ENCODE results near the gene UVRAG. TPM values are rescaled to one million over a fixed set of nuclear protein-coding genes. Genes with fewer than 3 reads are reported as not detected.

Gene UVRAG
- total RNA-seq, 4 donors from 2014 or later = 16.6 to 22.1 (median 19.3) TPM

GRCh38 chr11:76025068-76025467 is 210.1 kb downstream of the UVRAG start:
- Histone ChIP-seq H3K36me3 (no peaks in the 10 kb centered on the region), H3K9me3 (no peaks in the 10 kb centered on the region), H3K4me1 (no peaks in the 10 kb centered on the region), H3K27me3 (no peaks in the 10 kb centered on the region), H3K4me3 (no peak overlapping the region), H3K27ac (no peak overlapping the region)
- no peak for TF ChIP-seq POLR2A (IDR thresholded peaks at IDR 0.05)
- TF ChIP-seq CTCF (IDR thresholded peaks at IDR 0.05 in 4 of 5, conservative IDR thresholded peaks at IDR 0.05 in 1 of 5) = no peak
- intact Hi-C loops (cut with DNase I; ENCODE audit: low total_unique reads) = no loop called here
- ATAC-seq = no peak
- no peak for DNase-seq
- in situ Hi-C loops (cut with MboI; ENCODE audit: low sequenced_read_pairs in 4 of 4) = no loop called here

GRCh38 chr11:76025817-76026216 is 210.8 kb downstream of the UVRAG start:
- DNase-seq (no peak), ATAC-seq (no peak)
- Histone ChIP-seq H3K27me3 (no peaks in the 10 kb centered on the region), H3K9me3 (no peaks in the 10 kb centered on the region), H3K36me3 (no peaks in the 10 kb centered on the region), H3K27ac (no peak overlapping the region), H3K4me3 (no peak overlapping the region), H3K4me1 (peaks cover 0 to 7% of the 10 kb centered on the region in 2 donors)
- intact Hi-C loops (cut with DNase I; ENCODE audit: low total_unique reads) = no loop called here
- in situ Hi-C loops (cut with MboI; ENCODE audit: low sequenced_read_pairs in 4 of 4) = no loop called here
- TF ChIP-seq CTCF (IDR thresholded peaks at IDR 0.05 in 4 of 5, conservative IDR thresholded peaks at IDR 0.05 in 1 of 5) = no peak
- no peak for TF ChIP-seq POLR2A (IDR thresholded peaks at IDR 0.05)

- H3K4me3 ChIP-seq = no peak overlapping the region
- in situ Hi-C loops (cut with MboI; ENCODE audit: low sequenced_read_pairs in 4 of 4) = no loop called here
- no peak overlapping the region for H3K27ac ChIP-seq
- no peaks in the 10 kb centered on the region for H3K9me3 ChIP-seq
- H3K36me3 ChIP-seq = no peaks in the 10 kb centered on the region
- no peaks in the 10 kb centered on the region for H3K27me3 ChIP-seq
- intact Hi-C loops (cut with DNase I; ENCODE audit: low total_unique reads) = no loop called here
- TF ChIP-seq CTCF (IDR thresholded peaks at IDR 0.05 in 4 of 5, conservative IDR thresholded peaks at IDR 0.05 in 1 of 5) (no peak), POLR2A (IDR thresholded peaks at IDR 0.05) (no peak)
- ATAC-seq = no peak
- H3K4me1 ChIP-seq = peaks cover 0 to 8% of the 10 kb centered on the region in 2 donors
- no peak for DNase-seq
Observed at GRCh38 chr11:76026281-76026680, 211.3 kb downstream of the UVRAG start.

GRCh38 chr11:76026862-76027261 is 211.9 kb downstream of the UVRAG start:
- TF ChIP-seq CTCF (IDR thresholded peaks at IDR 0.05 in 4 of 5, conservative IDR thresholded peaks at IDR 0.05 in 1 of 5) (no peak), POLR2A (IDR thresholded peaks at IDR 0.05) (no peak)

GRCh38 chr11:76030286-76030685 is 215.3 kb downstream of the UVRAG start:
- in situ Hi-C loops (cut with MboI; ENCODE audit: low sequenced_read_pairs in 4 of 4) (no loop called here), intact Hi-C loops (cut with DNase I; ENCODE audit: low total_unique reads) (no loop called here)
- Histone ChIP-seq H3K9me3 (no peaks in the 10 kb centered on the region), H3K36me3 (no peaks in the 10 kb centered on the region), H3K4me1 (peaks cover 0 to 8% of the 10 kb centered on the region in 2 donors), H3K27me3 (no peaks in the 10 kb centered on the region), H3K27ac (no peak overlapping the region), H3K4me3 (no peak overlapping the region)
- DNase-seq = no peak
- ATAC-seq = no peak
- TF ChIP-seq CTCF (IDR thresholded peaks at IDR 0.05 in 4 of 5, conservative IDR thresholded peaks at IDR 0.05 in 1 of 5) (no peak), POLR2A (IDR thresholded peaks at IDR 0.05) (no peak)

More at GRCh38 chr11:76026862-76027261, 211.9 kb downstream of the UVRAG start:
- Histone ChIP-seq H3K4me1 (peaks cover 0 to 8% of the 10 kb centered on the region in 2 donors), H3K4me3 (no peak overlapping the region), H3K27me3 (no peaks in the 10 kb centered on the region), H3K36me3 (no peaks in the 10 kb centered on the region), H3K27ac (no peak overlapping the region), H3K9me3 (no peaks in the 10 kb centered on the region)
- in situ Hi-C loops (cut with MboI; ENCODE audit: low sequenced_read_pairs in 4 of 4) (no loop called here), intact Hi-C loops (cut with DNase I; ENCODE audit: low total_unique reads) (no loop called here)
- DNase-seq (no peak), ATAC-seq (no peak)

Data from gastrocnemius medialis (tissue), 4 donors.